GM18520 (cell line): ENCODE results near the gene MKI67.
"Not testable (repeated sequence)": the region's sequence is repeated elsewhere in the genome, so short reads cannot be mapped to it uniquely, and the experiment has no call there.

ENCODE experiments used
- ATAC-seq: cut with Tn5 transposase; IDR thresholded peaks from one replicate; pipeline ENCODE4 v1.9.1; 2021; ENCODE audit not compliant: unreplicated experiment

The MKI67 gene

GRCh38 chr10:128125944-128126764 lies at the start of gene MKI67:
Gene MKI67 (minus strand): TSS chr10:128126423. CDS start chr10:128125667, 756 bp downstream.
- peak; percentile 66 for ATAC-seq

DNA sequence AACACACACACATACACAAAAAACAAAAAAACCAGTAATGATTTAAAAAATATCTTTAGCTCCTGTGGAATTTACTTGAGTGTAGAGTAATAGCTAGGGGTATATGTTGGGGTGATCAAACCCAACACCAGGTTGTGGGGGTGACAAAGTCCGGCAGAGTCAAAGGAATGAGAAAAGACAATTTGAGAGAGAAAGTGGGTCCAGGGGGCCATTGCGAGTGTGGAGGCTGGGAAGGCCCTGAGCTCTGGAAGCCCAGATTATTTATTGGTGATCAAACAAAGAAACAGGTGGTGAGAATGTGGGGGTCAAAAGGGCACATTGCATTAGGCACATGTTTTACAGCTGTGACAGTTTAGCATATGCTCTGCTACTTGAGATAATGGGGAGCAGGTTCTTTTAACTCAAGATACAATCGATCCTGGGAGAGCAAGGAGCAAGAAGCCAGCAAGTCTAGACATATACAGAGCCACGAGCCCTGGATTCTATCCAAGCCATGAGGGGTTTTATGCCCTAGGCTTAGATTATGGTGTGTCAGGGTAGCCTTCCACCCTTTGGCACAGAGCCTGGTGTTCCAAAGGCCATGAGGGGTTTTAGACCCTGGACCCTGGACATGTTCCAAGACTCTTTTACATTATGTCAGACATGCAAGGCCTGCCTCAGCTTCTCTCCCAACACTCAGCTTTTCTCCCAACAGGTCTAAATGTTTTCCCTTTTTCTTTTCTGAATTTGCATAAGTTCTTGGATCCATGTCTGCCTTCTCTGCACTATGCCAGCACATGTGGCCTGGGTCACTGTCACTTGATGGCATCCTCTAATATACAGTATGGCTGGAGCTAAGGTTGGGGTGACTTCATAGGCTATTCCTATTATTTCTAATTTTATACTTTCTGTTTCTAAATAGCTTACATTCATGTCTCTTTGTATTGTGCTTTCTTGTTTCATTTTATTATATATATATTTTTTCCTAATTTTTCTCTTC lies 48.6 kb upstream of the MKI67 start:
- no peak for ATAC-seq

- ATAC-seq: no peak
Observed at GRCh38 chr10:128173386-128173785, 47.2 kb upstream of the MKI67 start.

GRCh38 chr10:128172756-128173155 lies 46.5 kb upstream of the MKI67 start:
- no peak for ATAC-seq

DNA sequence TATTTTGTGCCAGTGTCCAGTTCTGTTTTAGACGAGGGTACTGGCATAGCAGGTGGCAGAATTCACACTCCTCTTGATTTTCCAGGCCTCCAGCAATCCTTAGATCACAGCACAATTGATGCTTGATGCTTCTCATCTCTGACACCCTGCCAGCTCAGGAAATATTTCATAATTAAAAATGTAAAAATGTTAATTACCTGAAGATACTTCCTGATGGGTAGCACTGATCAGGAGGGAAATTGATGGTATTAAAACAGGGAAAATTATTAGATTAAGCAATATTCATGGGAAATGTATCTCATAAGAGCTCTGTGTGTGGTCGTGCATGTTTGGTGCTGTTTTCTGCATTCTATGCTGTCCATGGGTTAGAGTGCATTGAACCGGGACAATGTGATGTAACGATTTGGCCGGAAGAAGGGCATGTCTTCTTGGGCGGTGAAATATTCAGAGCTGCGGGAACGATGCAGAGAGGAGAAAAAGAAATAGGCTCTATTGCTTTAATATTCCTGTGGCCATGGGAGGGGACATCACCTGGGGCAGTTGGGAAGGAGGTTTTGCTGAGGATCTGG lies 43.7 kb upstream of the MKI67 start:
- ATAC-seq: no peak

GRCh38 chr10:128167926-128168520 lies 41.8 kb upstream of the MKI67 start:
- no peak for ATAC-seq

- ATAC-seq: not testable (repeated sequence)
Observed at GRCh38 chr10:128167123-128167522, 40.9 kb upstream of the MKI67 start.

DNA sequence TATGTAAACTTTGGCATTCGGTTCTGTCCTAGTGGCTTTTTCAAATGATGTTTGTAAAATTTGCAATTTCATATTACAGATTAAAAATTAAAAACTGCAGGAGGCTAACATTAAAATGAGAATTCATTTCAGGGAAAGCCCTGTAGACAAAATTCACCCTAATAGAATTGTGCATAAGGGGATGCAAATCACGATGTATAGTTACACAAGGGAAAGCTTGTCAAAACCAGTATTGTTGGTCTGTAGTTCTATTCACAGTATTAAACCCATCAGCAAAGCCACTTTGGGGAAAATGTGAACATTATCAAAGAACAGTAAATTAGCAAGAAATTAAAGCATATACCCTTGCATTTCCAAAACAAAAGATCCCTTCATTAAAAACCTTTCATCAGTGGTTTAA lies 39.9 kb upstream of the MKI67 start:
- no peak for ATAC-seq

DNA sequence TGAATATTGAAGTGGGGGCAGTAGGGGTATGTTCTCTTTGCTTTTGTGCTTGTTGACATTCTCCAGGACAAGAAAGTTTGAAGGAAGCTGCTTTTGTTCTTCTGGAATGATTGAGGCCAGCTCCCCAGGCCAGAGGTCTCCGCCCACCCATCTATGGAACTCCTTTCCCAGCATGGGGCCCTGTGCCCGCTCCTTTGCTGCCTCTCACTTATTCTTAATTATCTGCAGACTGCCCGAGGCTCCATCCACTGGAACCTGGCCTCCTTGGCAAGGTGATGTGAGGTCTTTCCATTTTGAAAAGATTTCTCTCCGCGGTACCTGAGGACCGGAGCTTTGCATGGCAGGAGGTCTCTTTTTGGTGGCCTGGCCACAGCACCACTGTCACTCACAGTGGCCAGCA lies 39.3 kb upstream of the MKI67 start:
- ATAC-seq: no peak

DNA sequence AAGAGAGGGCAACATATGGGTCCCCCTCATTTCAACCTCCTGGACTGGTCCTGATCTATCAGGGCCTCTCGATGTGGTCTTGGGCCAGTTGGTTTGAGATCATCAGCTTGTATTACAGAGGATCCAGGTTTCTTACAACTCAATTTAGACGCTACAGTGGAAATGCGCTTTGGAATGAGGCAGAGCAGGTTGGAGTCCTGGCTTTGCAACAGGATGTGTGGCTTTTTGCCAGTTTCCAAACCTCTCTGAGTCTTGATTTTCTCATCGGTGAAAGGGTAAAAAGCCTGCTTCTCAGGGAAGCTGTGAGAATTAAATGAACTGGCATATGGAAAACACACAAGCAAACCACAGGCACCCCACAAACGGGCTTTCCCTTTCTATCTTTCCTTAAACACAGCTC lies 37.5 kb upstream of the MKI67 start:
- no peak for ATAC-seq

DNA sequence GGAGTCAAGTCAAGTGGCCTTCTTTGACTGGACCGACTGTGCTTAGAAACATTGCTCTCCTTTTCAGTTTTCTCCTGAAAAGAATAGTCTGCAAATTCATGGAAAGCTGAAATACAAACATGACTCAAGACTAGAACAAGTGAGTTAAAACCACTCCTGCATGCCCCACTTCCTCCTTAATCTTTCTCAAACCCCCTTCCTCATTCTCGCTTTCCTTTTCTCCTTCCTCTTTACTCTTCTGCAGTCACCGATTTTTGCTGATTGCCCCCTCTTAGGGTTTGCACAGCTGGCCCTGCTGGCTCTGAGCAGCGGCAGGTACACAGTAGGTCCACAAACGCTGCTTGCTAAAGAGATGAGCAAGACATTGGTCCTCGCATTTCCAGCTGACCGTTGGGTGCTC lies 34.8 kb upstream of the MKI67 start:
- ATAC-seq: no peak

DNA sequence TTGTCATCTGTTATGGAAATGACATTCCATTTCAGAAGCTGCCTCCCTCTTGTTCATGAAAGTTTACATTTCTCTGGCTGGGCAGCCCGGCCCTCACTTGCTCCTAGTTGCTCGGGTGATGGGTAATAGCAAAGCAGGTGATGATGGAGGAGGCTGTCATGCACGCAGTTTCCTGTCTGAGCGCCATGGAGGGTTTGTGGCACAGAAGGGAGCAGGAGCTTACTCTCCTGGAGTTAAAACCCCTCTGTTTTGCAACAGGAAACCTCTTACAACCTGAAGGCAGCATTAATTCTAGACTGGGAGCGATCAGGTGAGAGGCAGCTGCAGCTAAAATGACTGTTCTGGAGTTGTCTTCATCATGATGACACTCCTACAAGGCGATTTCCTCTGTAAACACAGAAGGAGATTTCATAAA lies 34.1 kb upstream of the MKI67 start:
- ATAC-seq: no peak

DNA sequence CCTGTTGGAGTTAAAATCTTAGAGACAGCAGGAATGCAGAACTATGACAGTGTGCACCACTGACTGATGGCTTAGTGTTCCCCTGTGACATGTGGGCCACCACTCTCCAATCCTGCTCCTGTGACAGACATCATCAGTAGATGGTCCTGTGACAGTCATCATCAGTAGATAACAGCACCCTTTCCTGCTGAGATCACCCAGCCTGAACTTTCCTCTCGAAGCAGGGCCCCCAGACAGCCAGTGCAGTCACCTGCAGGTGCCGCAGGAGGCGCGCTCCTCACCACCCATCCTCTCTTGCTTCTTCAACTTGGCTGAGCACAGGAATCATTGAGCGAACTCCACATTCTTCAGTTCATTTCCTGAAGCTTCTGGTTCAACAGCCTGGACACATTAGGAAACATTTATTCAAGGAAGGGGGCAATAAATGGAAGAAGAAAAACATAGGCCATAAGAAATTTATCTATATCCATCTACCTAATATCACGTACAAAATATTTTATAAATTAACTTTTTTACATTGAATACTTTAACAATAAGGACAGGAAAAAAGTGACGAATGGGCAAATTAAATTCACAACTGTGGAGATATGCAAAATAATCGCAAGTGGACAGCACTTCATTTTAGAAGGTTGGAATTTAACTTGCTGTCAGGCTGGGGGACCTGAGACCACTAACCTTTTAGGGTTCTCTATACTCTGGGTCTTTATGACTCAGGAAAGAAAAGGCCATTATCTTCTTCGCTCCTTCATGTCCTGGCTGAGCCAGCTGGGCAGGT lies 32.0 kb upstream of the MKI67 start:
- ATAC-seq: no peak

- no peak for ATAC-seq
Observed at GRCh38 chr10:128156999-128157755, 31.0 kb upstream of the MKI67 start.

- ATAC-seq: no peak
Observed at GRCh38 chr10:128152741-128153580, 26.7 kb upstream of the MKI67 start.

GRCh38 chr10:128151031-128151430 lies 24.8 kb upstream of the MKI67 start:
- no peak for ATAC-seq

DNA sequence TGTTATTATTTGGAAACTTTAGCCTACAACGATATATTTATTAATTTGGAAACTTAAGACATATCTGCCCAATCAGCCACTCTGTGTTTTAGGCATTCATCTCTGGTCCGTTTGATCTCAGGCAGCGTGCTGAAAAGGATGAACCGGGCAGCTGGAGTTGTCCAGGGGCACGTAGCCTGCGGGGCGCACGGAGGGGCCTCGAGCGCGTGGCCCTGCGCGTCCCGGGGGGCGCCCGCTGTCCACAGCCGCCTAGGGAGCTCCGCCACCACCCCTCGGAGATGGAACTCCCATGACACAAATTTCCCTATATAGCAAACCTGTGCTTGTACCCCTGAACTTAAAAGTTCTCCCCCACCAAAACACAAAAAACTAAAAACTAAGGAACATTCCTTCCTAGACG lies 24.3 kb upstream of the MKI67 start:
- ATAC-seq: no peak

- ATAC-seq: peak; percentile 77
Observed at GRCh38 chr10:128150045-128150493, 23.8 kb upstream of the MKI67 start.
